Right lobe of liver (tissue), 6 donors: Measurements from ENCODE around the gene TMEM232. TPM values are rescaled to one million over a fixed set of nuclear protein-coding genes. Genes with fewer than 3 reads are reported as not detected.

Source experiments
- ATAC-seq, 4 donors: fragments of 200-7000 bp; cut with Tn5 transposase; one replicate each; pipeline ENCODE4 v1.9.1; 2020; ENCODE audit warnings: mild to moderate bottlenecking in 4 of 4, moderate library complexity in 4 of 4
- DNase-seq, 3 donors: peaks; one replicate each; pipeline ENCODE4 v3.0.0-alpha.2; 2020
- H3K27ac ChIP-seq, 3 donors: fragments of 200-600 bp; one replicate each; pipeline ENCODE4 v1.8.0; 2022
- H3K27me3 ChIP-seq, 2 donors: fragments of 200-600 bp; one replicate each; pipeline ENCODE4 v1.8.0; 2022
- H3K36me3 ChIP-seq, 4 donors: fragments of 200-600 bp; sonication (generic) in 1 of 4; one replicate each; pipeline versions ENCODE4 v1.5.1 to v1.8.0; 2017 to 2022; ENCODE audit warnings: control low read depth in 1 of 4
- H3K4me1 ChIP-seq, 4 donors: fragments of 200-600 bp; sonication (generic) in 1 of 4; one replicate each; pipeline versions ENCODE4 v1.5.1 to v1.8.0; 2017 to 2022; ENCODE audit warnings: control low read depth in 1 of 4
- H3K4me3 ChIP-seq, 3 donors: fragments of 200-600 bp; one replicate each; pipeline ENCODE4 v1.8.0; 2022
- H3K9me3 ChIP-seq, 4 donors: fragments of 200-600 bp; sonication (generic) in 1 of 4; one replicate each; pipeline versions ENCODE4 v1.5.1 to v1.8.0; 2017 to 2022; ENCODE audit warnings: control low read depth in 1 of 4
- CTCF ChIP-seq, 4 donors: fragments of 200-600 bp in 3 of 4; fragments of 450-650 bp in 1 of 4; IDR thresholded peaks; one replicate each; pipeline versions ENCODE4 v1.5.1 to v1.8.0; 2016 to 2022; ENCODE audit warnings: antibody characterized with exemption in 4 of 4, mild to moderate bottlenecking in 2 of 4
- POLR2A ChIP-seq: fragments of 450-650 bp; IDR thresholded peaks from one replicate; pipeline ENCODE4 v1.6.1; 2017; ENCODE audit warnings: antibody characterized with exemption, mild to moderate bottlenecking
- WGBS: methylation state at CpG from one replicate; pipeline ENCODE4 v1.1.6; 2018; ENCODE audit warnings: low coverage, low lambda C conversion rate; ENCODE audit not compliant: insufficient coverage; ENCODE audit errors: missing lambda C conversion rate; 5-methylcytosine and 5-hydroxymethylcytosine counted together
- intact Hi-C, 2 donors: fragments of 100-400 bp; cut with DNase I; formaldehyde crosslinking; loops; one replicate each; pipeline versions ENCODE4 v1.11.2 to v1.14.1; 2022
- total RNA-seq, 6 experiments: library from RNA; depleted of rRNA in 2 of 6; stranded (reverse); fragments of >200 nt in 2 of 6; fragmentation: NEBNext Ultra II Directional in 3 of 6; extraction: Animal tissue kit (Norgen Biotek cat#: 25700) in 3 of 6; gene quantifications; one replicate each; pipeline versions ENCODE4 v1.1.0 to v1.2.4, GENCODE V29; 2016 to 2023
- donor health status: DM: no; HTN: yes; CAD: no.
- donor health status: DM: no; HTN: no; CAD: no.
- donor health status: DM: no; HTN: no; CAD: no.
- donor health status: DM: no; HTN: yes; CAD: no.
- donor health status: DM: no; HTN: yes; CAD: no.

TMEM232 gene
- total RNA-seq, 6 experiments from 2014 or later = 0.31 to 1.3 (median 0.68) TPM

GRCh38 chr5:110458313-110458712 is 268.2 kb downstream of the TMEM232 start:
- ATAC-seq = no peak
- no peak for DNase-seq
- no peak overlapping the region for H3K4me3 ChIP-seq
- no peak overlapping the region for H3K27ac ChIP-seq
- H3K9me3 ChIP-seq = no peaks in the 10 kb centered on the region
- no peaks in the 10 kb centered on the region for H3K4me1 ChIP-seq
- H3K27me3 ChIP-seq = no peaks in the 10 kb centered on the region
- TF ChIP-seq POLR2A (no peak), CTCF (IDR thresholded peaks at IDR 0.05) (no peak)
- intact Hi-C loops = no loop called here
- 80% methylated on average over 1 of the region's 1 CpG for WGBS
- no peaks in the 10 kb centered on the region for H3K36me3 ChIP-seq

- TF ChIP-seq POLR2A (no peak), CTCF (IDR thresholded peaks at IDR 0.05) (no peak)
- intact Hi-C loops = no loop called here
- 93% methylated on average over 2 of the region's 4 CpGs for WGBS
- H3K4me3 ChIP-seq = no peak overlapping the region
- no peaks in the 10 kb centered on the region for H3K9me3 ChIP-seq
- no peaks in the 10 kb centered on the region for H3K4me1 ChIP-seq
- H3K27me3 ChIP-seq = no peaks in the 10 kb centered on the region
- H3K27ac ChIP-seq = no peak overlapping the region
- no peaks in the 10 kb centered on the region for H3K36me3 ChIP-seq
- DNase-seq (no peak), ATAC-seq (peak in 1 of 4 donors; percentile 20)
Measured at GRCh38 chr5:110442856-110443255, 283.6 kb downstream of the TMEM232 start.

GRCh38 chr5:110441035-110441434 is 285.4 kb downstream of the TMEM232 start:
- Histone ChIP-seq H3K4me3 (no peak overlapping the region), H3K9me3 (no peaks in the 10 kb centered on the region), H3K4me1 (no peaks in the 10 kb centered on the region), H3K27ac (no peak overlapping the region), H3K27me3 (no peaks in the 10 kb centered on the region), H3K36me3 (no peaks in the 10 kb centered on the region)
- peak; percentile 76 to 90 (median 88) for ATAC-seq
- intact Hi-C loops = no loop called here
- DNase-seq = no peak
- TF ChIP-seq CTCF (IDR thresholded peaks at IDR 0.05) (peak; percentile 34 to 61 (median 48)), POLR2A (no peak)
- WGBS = 23% methylated on average over 2 of the region's 2 CpGs

- Histone ChIP-seq H3K9me3 (no peaks in the 10 kb centered on the region), H3K36me3 (no peaks in the 10 kb centered on the region), H3K4me3 (no peak overlapping the region), H3K27me3 (no peaks in the 10 kb centered on the region), H3K4me1 (no peaks in the 10 kb centered on the region), H3K27ac (no peak overlapping the region)
- DNase-seq = no peak
- WGBS = 41% methylated on average over 2 of the region's 2 CpGs
- no peak for ATAC-seq
- no peak for TF ChIP-seq CTCF (IDR thresholded peaks at IDR 0.05)
- intact Hi-C loops = no loop called here
Measured at GRCh38 chr5:110440058-110440457, 286.4 kb downstream of the TMEM232 start.

- TF ChIP-seq POLR2A (no peak), CTCF (IDR thresholded peaks at IDR 0.05) (no peak)
- DNase-seq (no peak), ATAC-seq (no peak)
- Histone ChIP-seq H3K36me3 (no peaks in the 10 kb centered on the region), H3K4me1 (no peaks in the 10 kb centered on the region), H3K27ac (no peak overlapping the region), H3K27me3 (no peaks in the 10 kb centered on the region), H3K9me3 (no peaks in the 10 kb centered on the region), H3K4me3 (no peak overlapping the region)
- 33% methylated on average over 2 of the region's 3 CpGs for WGBS
- intact Hi-C loops = no loop called here
Measured at GRCh38 chr5:110439296-110439695, 287.2 kb downstream of the TMEM232 start.
